Activated CD8-positive, alpha-beta memory T cell treated with anti-CD3 and anti-CD28 coated beads for 1 hour (primary cell): ENCODE data around the gene UCK2.

Experiments used
- DNase-seq, 2 donors: peaks; one replicate each; pipeline ENCODE4 v3.0.0-alpha.2; 2020; ENCODE audit warnings: low read depth in 1 of 2; ENCODE audit errors: extremely low read depth in 1 of 2

The UCK2 gene

GRCh38 chr1:165854101-165854845 is 26.9 kb downstream of the UCK2 start:
- no peak for DNase-seq

- DNase-seq = no peak
These were observed 27.8 kb downstream of the UCK2 start for GRCh38 chr1:165855010-165855838.

- no peak for DNase-seq
These were observed 28.6 kb downstream of the UCK2 start for GRCh38 chr1:165856021-165856420.

GRCh38 chr1:165856606-165857005 is 29.2 kb downstream of the UCK2 start:
- no peak for DNase-seq

- no peak for DNase-seq
These were observed 29.8 kb downstream of the UCK2 start for GRCh38 chr1:165857046-165857801.

GRCh38 chr1:165858364-165858823 is 31.0 kb downstream of the UCK2 start:
- no peak for DNase-seq

- DNase-seq = no peak
These were observed 31.8 kb downstream of the UCK2 start for GRCh38 chr1:165858967-165859845.

- DNase-seq = no peak
These were observed 32.7 kb downstream of the UCK2 start for GRCh38 chr1:165860065-165860464.

- DNase-seq = no peak
These were observed 34.5 kb downstream of the UCK2 start for GRCh38 chr1:165861911-165862310.

- no peak for DNase-seq
These were observed 35.0 kb downstream of the UCK2 start for GRCh38 chr1:165862448-165862847.

- DNase-seq = no peak
These were observed 35.9 kb downstream of the UCK2 start for GRCh38 chr1:165863346-165863745.

GRCh38 chr1:165865633-165866340 is 38.4 kb downstream of the UCK2 start:
- no peak for DNase-seq

- DNase-seq = no peak
These were observed 41.9 kb downstream of the UCK2 start for GRCh38 chr1:165869343-165869742.

- peak; percentile 5 to 17 for DNase-seq
These were observed 44.1 kb downstream of the UCK2 start for GRCh38 chr1:165871311-165872067.

- DNase-seq = no peak
These were observed 46.1 kb downstream of the UCK2 start for GRCh38 chr1:165873481-165873880.

- no peak for DNase-seq
These were observed 47.2 kb downstream of the UCK2 start for GRCh38 chr1:165874643-165875042.

GRCh38 chr1:165875171-165875570 is 47.8 kb downstream of the UCK2 start:
- DNase-seq = no peak

- no peak for DNase-seq
These were observed 48.2 kb downstream of the UCK2 start for GRCh38 chr1:165875604-165876003.

GRCh38 chr1:165876121-165876520 is 48.7 kb downstream of the UCK2 start:
- no peak for DNase-seq
